ENCODE data around the gene DAGLB.
"Not testable (repeated sequence)": the region's sequence is repeated elsewhere in the genome, so short reads cannot be mapped to it uniquely, and the experiment has no call there.

The DAGLB gene

DNA sequence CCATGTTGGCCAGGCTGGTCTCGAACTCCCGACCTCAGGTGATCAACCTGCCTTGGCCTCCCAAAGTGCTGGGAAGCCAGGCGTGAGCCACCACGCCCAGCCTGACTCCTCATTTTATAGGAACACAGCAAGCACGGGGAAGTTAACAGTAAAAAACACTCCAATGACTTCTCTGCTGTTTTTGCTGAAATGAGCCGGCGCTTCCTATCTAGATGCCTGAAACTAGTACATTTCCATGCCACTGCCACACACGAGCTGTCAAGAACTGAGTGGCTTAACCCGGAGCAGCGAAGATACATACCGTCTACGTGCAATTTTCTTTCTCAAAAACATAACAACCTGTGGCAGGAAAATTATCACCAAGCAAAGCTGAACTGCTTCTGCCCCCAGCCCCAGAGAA lies 16.8 kb downstream of the DAGLB start:
- no peak for DNase-seq (ENCODE audit: low read depth)

DNA sequence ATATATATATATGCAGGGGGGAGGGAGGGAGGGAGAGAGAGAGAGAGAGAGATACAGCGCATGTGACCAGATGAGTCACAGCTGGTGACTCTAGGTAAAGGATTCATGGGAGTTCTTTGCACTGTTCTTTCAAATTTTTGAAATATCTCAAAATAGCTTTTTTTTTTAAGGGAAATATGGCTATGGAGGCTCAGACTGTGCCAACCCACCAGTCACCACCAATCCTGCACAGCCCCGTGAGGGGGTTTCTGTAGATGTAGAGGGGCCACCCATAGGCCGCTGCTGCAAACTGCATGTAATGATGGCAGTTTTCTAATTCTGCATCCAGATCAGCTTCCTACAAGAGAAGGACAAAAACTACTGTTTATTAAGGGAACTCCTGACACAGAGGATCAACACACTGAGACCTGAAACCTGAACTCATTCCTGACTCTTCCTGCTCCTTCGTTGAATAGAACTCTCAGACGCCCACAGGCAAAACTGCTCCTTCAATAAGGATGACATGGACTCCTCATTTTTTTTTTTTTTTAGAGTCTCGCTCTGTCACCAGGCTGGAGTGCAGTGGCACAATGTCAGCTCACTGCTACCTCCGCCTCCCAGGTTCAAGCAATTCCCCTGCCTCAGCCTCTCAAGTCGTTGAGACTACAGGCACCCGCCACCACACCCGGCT lies 17.3 kb downstream of the DAGLB start:
- peak; percentile 72 for DNase-seq (ENCODE audit: low read depth)

DNA sequence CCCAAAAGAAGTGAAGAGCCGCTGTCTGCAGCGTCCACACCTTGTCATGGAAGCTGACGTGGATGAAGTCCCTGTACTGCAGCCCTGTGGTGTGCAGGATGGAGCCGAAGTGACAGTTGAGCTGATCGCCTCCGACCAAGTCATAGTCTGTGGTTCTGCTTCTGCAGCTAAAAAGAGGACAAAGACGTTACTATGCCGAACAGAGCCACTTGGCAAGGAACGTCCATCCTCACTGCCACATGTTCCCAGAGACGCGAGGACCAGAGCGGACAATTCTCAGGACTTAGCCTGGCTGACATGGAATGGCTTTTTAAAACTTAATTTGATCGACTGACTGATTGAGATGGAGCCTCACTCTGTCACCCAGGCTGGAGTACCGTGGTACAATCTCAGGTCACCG lies 21.8 kb downstream of the DAGLB start:
- DNase-seq (ENCODE audit: low read depth): no peak

DNA sequence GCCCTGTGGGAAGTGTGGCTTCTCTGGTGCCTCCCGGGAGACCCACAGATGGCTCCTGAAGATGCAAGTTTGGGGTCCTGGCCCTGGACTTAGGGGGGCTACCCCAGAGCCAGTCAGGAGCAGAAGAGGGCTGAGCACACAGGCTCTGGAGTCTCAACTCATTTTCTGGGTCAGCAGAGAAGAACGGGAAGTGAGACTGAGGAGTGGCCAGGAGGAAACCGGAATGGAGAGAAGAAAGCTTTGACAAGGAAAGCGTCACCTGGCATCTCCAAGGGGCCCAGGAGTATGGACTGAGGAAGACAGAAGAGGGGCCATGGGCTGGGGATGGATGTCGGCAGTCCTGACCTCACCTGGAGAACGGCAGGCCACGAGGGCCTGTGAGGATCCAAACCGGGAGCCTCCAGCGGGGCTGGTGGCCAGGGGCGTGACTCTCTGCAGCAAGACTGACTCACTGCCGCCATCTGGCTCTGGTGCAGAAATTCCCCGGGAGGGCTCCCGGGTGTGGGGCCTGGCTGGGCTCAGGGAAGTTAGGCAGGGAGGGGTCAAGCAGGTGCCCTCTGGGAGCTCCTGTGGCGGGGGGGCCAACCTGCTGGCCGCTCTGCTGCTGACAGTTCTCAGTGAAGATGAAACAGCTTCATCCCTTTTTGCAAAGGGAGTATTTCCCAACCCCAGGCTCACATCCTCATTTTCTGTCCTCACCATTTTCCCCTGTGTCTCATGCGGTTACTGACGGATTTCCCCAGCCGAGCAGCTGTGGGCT lies 23.6 kb downstream of the DAGLB start:
- DNase-seq (ENCODE audit: low read depth): no peak

DNA sequence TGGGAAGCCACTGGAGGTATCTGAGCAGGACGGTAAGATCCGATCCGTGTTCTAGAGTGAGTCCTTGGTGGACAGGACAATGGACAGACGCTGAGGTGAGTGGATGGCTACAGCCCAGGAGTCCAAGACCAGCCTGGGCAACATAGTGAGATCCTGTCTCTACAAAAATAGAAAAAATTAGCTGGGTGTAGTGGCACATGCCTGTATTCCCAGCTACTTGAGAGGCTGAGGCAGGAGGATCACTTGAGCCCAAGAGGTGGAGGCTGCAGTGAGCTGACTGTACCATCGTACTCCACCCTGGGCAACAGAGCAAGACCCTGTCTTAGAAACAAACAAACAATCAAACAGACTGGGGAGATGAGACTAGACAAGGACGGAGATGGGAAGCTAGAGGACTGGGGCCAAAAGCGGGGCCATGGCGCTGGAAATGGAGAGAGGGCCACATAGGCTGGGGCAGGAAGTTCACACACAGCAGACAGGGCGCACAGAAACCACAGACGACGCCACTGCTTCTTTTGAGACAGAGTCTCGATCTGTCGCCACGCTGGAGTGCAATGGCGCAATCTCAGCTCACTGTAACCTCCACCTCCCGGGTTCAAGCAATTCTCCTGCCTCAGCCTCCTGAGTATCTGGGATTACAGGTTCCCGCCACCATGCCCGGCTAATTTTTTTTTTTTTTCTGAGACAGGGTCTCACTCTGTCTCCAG lies 24.7 kb downstream of the DAGLB start:
- no peak for DNase-seq (ENCODE audit: low read depth)

DNA sequence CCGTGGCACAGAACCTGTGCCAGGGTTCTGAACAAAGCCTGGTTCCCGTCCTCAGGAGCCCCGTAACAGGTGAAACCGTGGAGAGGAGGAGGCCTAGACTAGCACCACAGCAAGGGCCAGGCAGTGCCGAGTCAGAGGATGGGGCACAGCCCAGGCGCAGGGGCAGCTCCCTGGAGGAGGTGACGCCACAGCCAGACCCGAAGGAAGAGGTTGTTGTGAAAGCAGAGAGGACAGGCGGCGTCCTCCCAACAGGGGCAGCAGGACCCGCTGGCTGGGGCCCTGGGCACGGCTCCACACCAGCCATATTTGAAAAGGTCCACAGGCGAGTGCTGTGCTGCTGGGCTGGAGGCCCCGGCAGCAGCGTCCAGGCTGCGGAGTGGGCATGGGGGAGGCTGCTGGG lies 25.7 kb downstream of the DAGLB start:
- no peak for DNase-seq (ENCODE audit: low read depth)

DNA sequence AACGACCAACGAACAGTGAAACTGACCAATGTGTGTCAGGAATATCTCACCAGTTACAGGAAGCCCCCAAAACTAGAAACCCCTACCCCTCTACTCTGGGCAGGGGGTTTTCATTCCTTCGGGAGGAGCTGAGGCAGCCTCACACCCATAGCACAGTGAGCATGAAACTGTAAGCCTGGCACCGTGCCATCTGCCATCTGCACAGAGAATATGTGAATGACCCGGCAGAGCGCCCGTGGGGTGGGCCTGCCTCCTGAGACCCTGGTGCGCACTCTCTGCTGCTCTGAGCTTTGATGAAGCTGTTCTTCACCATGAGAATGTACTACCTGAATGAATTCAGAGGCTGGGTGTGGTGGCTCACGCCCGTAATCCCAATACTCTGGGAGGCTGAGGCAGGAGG lies 27.1 kb downstream of the DAGLB start:
- DNase-seq (ENCODE audit: low read depth): no peak

DNA sequence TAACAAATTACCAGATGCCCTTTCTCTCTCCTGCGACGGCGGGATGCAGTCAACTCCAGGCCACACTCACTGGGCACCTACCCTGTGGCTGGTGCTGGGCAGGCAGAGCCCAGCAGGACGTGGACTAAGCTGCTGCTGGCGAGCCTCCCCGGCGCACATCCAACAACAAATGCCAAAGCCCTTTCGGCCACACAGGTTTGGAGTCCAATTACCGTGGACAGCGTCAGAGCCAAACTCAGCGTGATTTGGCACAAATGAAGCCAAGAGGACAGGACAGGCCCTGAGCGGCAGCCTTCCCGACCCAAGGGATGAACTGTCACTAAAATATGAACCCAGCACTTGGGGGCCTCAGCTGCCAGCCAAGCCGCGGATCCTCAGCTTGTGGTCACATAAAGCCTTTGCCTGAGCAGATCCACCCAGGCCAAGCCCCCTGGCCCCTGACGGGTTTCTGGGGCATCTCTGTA lies 28.4 kb downstream of the DAGLB start:
- peak; percentile 28 for DNase-seq (ENCODE audit: low read depth)

DNA sequence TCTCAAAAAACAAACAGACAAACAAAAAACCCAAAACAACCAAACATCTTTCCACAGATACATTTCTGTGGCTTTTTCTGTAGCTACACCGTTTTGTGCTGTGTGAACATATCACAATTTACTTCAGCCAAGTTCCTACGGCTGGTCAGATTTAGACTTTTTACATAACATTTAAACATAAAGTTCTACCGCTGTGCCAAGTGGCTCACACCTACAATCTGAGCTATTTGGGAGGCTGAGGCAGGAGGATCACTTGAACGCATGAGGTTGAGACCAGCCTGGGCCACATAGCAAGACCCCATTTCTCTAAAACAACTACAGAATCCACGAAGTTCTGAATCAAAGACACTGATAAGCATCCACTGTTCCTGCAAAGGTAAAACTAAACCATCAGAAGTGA lies 30.3 kb downstream of the DAGLB start:
- DNase-seq (ENCODE audit: low read depth): no peak

DNA sequence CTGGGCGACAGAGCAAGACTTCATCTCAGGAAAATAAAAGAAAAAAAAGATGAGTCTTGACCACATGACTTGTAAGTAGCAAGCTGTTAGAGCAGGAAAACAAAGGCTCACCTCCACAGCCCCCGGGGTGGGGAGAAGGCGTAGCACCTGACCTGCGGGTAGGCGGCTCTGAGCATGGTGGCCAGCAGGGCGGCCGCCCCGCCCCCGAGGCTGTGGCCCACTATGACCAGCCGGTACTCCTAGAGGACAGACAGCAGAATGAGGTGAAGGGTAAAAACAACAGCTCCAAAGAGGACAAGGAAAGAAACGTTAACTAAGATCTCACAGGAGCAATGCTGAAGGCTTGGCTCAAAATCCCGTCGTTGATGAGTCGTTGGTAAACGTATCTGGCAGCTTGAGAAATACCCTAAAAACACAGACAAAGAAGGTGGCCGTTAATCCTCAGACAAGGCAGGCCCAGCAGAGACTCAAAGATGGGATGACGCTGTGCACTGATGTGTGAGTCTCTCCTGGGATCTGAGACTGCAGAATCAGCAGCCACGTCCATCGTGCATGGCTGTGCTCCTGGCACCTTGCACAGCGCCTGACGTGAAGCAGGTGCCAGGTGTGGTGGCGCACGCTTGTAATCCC lies 31.1 kb downstream of the DAGLB start:
- peak; percentile 50 for DNase-seq (ENCODE audit: low read depth)

DNA sequence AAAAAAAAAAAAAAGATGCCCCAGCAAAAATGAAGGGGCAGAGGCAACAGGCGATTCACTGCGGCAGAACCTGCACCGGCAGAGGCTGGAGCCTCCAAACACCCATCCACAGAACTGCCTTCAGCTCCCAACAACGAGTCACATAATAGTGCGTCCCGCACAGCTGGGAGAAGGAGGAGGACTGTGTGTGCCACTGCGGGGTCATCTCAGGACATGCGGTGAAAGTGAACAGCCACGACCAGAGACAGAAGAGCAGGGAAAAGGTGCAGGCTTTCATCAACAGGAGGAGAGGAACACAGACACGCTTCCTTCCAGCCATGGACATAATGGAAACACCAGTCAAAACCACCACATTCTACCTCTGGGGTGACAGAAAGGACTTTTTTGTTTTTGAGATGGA lies 34.1 kb downstream of the DAGLB start:
- no peak for DNase-seq (ENCODE audit: low read depth)

DNA sequence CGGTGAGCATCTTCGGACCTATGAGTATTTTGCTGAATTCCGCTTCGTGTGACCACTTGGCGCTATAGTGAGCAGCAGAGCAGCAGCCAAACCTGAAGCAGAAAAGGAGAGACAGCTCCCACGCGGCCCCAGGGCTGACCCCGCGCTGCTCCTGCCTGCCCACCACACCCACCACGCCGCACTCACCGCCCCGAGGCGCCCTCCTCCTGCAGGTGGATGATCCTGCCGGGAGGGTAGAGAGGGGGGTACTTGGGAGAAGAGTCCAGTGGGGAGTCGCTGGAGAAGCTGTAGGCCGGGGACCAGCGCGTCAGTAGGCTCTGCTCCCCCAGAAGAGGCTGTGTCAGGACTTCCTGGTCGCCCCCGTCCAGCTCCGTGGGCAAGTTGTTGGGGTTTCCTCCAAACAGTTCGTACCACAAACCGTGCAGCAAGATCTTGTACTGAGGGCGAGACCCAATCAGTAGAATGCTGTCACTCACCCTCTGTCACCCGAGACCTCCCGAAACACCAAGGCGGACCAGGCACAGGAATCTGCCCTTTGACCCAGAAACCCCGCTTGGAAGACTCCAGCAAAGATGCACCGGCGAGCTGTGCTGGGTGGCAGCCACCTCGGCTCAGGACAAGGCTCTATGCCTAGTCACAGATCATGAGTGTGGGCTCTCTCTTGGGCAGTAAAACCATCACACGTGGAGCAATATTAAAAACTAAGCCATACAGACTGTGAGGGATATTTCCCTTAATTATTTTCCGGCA lies 37.6 kb downstream of the DAGLB start:
- DNase-seq (ENCODE audit: low read depth): no peak

DNA sequence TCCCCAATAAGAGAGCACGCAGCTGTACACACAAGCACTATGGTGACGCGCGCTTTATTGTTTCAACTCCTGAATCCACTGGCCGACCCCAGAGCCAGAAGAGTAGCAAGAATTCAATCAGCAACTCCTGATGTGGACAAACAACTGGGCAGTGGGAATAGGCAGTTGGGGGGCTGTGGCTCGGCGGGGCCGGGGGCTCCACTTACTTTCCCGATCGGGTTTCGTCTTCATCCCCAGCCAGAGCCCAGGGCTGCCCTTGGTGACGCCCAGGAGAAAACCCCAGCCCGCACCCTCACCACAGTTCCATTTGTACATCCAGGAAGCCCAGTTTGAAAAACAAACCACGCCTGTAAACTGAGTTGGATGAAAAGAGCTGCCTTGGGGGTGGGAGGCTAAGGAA lies 38.7 kb downstream of the DAGLB start:
- no peak for DNase-seq (ENCODE audit: low read depth)

DNA sequence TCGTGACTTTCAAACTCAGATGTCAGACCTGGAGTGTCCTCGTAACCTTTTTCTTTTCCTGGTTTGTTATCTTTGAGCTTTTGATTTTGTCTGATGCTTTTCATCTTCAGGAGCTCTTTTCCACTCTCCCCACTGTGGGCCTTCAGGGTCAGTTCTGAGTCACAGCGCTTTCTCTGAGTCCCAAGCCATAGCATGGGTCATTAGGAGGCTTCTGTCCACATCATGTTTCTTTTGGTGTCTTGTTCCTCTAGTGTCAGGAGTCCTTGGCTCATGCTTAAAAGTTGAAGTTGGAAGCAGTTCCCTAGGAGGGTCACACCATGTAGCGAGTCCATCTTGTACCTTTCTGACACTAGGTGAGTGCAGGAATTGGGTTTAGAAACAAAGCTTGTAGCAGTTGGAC lies 40.3 kb downstream of the DAGLB start:
- DNase-seq (ENCODE audit: low read depth): no peak

DNA sequence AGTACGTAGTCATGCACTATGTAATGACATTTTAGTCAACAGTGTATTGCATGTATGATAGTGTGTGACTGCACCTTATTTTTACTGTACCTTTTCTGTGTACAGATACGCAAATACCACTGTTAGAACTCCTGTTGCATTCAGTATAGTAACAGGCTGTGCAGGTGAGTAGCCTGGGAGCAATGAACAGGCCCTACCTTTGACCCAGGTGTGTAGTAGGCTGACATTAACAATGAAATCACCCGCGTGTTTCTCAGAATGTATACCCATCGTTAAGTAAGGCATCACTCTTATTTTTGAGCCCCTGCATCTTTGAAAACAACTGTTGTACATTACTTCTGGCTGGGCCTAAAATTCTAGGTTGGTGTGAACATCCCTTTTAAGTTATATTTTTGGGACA lies 41.6 kb downstream of the DAGLB start:
- no peak for DNase-seq (ENCODE audit: low read depth)

DNA sequence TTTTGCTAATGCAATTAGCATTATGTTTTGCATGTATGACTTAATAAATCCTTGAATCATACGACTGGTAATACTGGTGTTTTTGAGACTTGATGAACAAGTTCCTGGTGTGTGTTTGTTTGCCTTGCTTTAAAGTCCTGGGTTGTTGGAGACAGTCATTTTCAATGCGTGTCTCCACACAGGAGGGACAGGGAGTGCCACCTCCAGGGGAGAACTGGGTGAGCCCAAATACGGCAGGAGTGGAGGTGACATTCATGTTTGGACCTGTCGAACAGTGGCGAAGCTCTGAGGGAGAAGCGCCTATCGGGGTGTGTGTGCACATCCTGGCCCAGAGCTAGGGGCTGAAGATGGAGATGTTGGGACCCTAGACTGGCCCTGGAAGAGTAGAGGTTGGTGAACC lies 43.8 kb downstream of the DAGLB start:
- no peak for DNase-seq (ENCODE audit: low read depth)

DNA sequence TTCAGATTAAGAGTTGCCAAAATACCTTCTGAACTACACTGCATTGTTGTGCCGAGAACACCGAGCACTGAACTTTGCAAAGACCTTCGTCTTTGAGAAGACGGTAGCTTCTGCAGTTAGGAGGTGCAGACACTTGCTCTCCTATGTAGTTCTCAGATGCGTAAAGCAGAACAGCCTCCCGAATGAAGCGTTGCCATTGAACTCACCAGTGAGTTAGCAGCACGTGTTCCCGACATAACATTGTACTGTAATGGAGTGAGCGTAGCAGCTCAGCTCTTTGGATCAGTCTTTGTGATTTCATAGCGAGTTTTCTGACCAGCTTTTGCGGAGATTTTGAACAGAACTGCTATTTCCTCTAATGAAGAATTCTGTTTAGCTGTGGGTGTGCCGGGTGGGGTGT lies 45.0 kb downstream of the DAGLB start:
- no peak for DNase-seq (ENCODE audit: low read depth)

DNA sequence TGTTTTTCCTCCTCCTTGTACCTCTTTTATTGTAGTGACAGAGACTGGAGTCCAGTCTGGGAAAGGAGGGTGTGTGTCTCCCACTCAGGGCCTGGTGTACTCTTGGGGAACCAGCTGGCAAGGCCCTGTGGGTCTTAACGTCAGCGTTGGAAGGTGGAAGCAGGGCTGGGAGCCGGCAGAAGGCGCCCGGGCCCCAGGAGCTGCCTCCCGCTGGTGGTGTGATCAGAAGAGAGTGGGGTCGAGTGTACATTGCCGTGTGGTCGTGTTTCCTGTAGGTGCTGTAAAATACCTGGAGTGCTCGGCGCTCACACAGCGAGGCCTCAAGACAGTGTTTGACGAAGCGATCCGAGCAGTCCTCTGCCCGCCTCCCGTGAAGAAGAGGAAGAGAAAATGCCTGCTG lies 45.7 kb downstream of the DAGLB start:
- no peak for DNase-seq (ENCODE audit: low read depth)

DNA sequence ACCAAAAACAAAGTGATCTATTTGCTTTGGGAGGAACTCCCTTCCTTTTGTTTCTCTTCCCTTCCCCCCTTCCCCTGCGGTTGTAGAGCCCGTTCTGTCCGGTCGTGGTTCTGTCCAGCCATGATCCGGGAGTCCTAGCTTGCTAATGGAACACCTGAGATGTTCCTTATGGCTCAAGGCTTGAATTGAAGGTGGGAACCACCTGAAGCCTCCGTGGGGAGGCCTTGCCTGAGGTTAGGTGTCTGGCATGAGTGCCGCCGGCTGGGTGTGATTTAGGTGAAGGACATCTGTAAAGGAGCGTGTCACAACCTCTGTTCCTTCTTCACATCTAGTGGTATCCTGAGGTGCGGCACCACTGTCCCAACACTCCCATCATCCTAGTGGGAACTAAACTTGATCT lies 46.2 kb downstream of the DAGLB start:
- no peak for DNase-seq (ENCODE audit: low read depth)

DNA sequence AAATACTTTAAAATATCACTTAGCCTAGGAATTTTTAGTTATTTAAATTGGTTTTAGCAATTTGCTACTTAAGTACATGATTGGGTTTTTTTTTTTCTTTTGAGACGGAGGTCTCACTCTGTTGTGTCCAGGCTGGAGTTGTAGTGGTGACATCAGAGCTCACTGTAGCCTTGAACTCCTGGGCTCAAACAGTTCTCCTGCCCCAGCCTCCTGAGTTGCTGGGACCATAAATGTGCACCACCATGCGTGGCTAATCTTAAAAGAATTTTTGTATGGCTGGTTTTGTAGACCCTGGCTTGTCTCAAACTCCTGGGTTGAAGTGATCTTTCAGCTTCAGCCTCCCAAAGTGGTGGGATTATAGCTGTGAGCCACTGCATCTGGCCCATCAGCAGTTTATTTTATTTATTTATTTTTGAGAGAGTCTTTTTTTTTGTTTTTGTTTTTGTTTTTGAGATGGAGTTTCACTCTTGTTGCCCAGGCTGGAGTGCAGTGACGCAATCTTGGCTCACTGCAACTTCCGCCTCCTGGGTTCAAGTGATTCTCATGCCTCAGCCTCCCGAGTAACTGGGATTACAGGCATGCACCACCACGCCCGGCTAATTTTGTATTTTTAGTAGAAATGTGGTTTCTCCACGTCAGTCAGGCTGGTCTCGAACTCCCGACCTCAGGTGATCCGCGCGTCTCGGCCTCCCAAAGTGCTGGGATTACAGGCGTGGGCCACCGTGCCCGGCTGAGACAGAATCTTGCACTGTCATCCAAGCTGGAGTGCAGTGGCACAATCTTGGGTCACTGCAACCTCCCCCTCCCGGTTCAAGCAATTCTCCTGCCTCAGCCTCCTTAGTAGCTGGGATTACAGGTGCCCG lies 47.3 kb downstream of the DAGLB start:
- DNase-seq (ENCODE audit: low read depth): not testable (repeated sequence)

DNA sequence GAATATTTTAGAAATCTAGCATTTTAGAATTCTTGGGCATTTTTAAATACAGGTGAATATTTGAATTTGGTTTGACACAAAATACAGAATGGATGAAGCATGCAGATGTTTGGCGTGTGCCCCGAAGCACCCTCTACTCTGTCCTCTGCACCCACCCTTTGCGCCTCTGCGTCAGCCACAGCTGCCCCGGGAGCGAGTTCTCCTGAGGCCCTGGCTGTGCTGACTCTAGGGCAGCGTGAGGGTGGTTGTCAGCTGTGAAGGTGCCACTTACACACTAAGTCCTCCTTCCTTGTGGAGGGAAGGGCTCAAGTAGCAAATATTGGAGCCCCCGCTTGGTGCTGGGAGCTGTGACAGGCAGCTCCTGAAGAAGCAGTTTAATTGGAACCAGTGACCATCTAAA lies 48.4 kb downstream of the DAGLB start:
- DNase-seq (ENCODE audit: low read depth): no peak
